Common myeloid progenitor, CD34-positive (primary cell): ENCODE measurements around the gene RNF166.
A peak's percentile ranks its signal among the peaks of the same experiment; 100 is the strongest.

Source experiments
- CTCF ChIA-PET: fragments of 350-600 bp; sonication (Branson Sonifier 250); formaldehyde crosslinking; loops from one replicate; lab custom pipeline; 2021; ENCODE audit warnings: antibody characterized with exemption; lab: Charles Lee
- POLR2A ChIA-PET: fragments of 350-600 bp; sonication (Branson Sonifier 250); formaldehyde crosslinking; loops from one replicate; lab custom pipeline; 2021; ENCODE audit warnings: antibody characterized with exemption; lab: Charles Lee
- DNase-seq, 3 donors: peaks; one replicate each; pipeline versions ENCODE4 v3.0.0 to v3.0.0-alpha.2; 2013
- H3K27ac ChIP-seq, 2 experiments: 1 replicate in 1 of 2; 2 replicates in 1 of 2; pipeline ENCODE4 v1.7.0; 2013; ENCODE audit warnings: inconsistent platforms in 2 of 2, low read length in 2 of 2, mild to moderate bottlenecking in 2 of 2, low read depth in 1 of 2, moderate library complexity in 1 of 2; ENCODE audit not compliant: severe bottlenecking in 2 of 2, insufficient read depth in 1 of 2, poor library complexity in 1 of 2
- H3K27me3 ChIP-seq, 5 experiments: replicated peaks in 2 of 5; 1 replicate in 3 of 5; 2 replicates in 2 of 5; pipeline versions ENCODE4 v1.6.1 to v1.7.0; 2013; ENCODE audit warnings: low read length in 4 of 5, mild to moderate bottlenecking in 2 of 5, moderate library complexity in 2 of 5, inconsistent platforms in 1 of 5; ENCODE audit not compliant: insufficient read depth in 5 of 5, control insufficient read depth in 4 of 5
- H3K36me3 ChIP-seq, 4 experiments: 1 replicate in 2 of 4; 2 replicates in 2 of 4; pipeline versions ENCODE4 v1.6.1 to v1.7.0; 2013; ENCODE audit warnings: low read length in 3 of 4, control low read depth in 1 of 4, mild to moderate bottlenecking in 1 of 4; ENCODE audit not compliant: control insufficient read depth in 4 of 4, insufficient read depth in 4 of 4
- H3K4me1 ChIP-seq, 4 experiments: 1 replicate in 3 of 4; 2 replicates in 1 of 4; pipeline versions ENCODE4 v1.6.1 to v1.7.1; 2013; ENCODE audit warnings: low read length in 3 of 4, mild to moderate bottlenecking in 3 of 4, control low read depth in 1 of 4, inconsistent platforms in 1 of 4, moderate library complexity in 1 of 4; ENCODE audit not compliant: control insufficient read depth in 4 of 4, insufficient read depth in 4 of 4; ENCODE audit errors: control extremely low read depth in 1 of 4
- H3K4me3 ChIP-seq, 7 experiments: 1 replicate in 4 of 7; 2 replicates in 3 of 7; pipeline versions ENCODE4 v1.5.1 to v1.7.0; 2013; ENCODE audit warnings: mild to moderate bottlenecking in 7 of 7, low read length in 6 of 7, moderate library complexity in 6 of 7, inconsistent platforms in 2 of 7, low read depth in 2 of 7, control low read depth in 1 of 7; ENCODE audit not compliant: insufficient read depth in 4 of 7, control insufficient read depth in 1 of 7; ENCODE audit errors: extremely low read depth in 1 of 7
- H3K9me3 ChIP-seq, 5 experiments: 1 replicate in 4 of 5; 2 replicates in 1 of 5; pipeline versions ENCODE4 v1.6.1 to v1.7.1; 2013; ENCODE audit warnings: low read length in 4 of 5, mild to moderate bottlenecking in 2 of 5, inconsistent platforms in 1 of 5, low read depth in 1 of 5, moderate library complexity in 1 of 5; ENCODE audit not compliant: control insufficient read depth in 4 of 5, insufficient read depth in 2 of 5; ENCODE audit errors: control extremely low read depth in 1 of 5
- WGBS: methylation state at CpG from one replicate; pipeline ENCODE4 v1.1.5; 2013; ENCODE audit not compliant: insufficient coverage; 5-methylcytosine and 5-hydroxymethylcytosine counted together

RNF166 gene

DNA sequence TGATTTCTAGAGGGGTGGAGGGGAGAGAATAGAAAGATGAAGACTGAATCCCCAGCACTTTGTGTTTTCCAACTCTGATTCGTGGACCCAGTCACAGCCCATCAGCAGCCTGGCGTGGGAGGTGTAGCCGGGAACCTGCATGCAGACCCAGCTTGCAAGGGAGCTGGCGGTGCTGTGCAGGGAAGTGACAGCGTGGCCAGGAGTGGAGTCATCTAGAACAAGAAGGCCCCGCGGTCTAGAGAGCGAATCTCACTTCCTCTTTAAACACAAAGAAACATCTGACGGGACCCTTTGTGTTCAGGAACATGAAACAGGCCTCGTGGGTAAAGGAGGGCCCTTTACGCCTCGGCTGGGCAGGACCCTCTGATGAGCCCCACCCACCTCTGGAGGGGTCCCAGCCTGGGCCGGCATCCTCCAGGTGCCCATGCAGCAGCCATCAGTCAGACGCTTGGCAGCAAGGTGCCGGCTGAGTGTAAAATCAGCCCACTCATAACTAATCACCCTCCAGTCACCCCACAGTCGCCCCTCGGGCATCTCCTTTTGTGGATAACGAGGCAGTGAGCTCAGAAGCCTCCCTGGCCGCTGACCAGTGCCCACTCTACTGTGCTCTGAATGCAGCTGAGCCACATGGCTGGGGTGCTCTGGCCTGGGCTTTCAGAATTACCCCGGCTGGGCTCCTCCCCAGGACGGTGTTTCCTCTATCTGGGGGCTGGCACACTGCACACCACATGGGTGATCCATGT is 24.3 kb downstream of the RNF166 start:
- Histone ChIP-seq H3K27me3 (no peaks in the 10 kb centered on the region), H3K9me3 (no peaks in the 10 kb centered on the region), H3K4me3 (peak overlapping the region in 3 of 7 experiments; percentile 23 to 36 (median 33)), H3K4me1 (peaks cover 2 to 46% (median 36%) of the 10 kb centered on the region in 4 experiments), H3K27ac (peak overlapping the region in 1 of 2 experiments; percentile 30), H3K36me3 (peaks cover 0 to 28% (median 8%) of the 10 kb centered on the region in 4 experiments)
- ChIA-PET POLR2A (no interaction called here), CTCF (interaction anchor here (0.6 to 3.7 kb wide), 5 partner anchors 10 to 91 kb away, joined by 3 to 18 read pairs (median 13); partner anchors contain the start of gene MVD)
- DNase-seq = peak; percentile 78 to 95 (median 92)
- WGBS = 30% methylated on average over 15 of the region's 21 CpGs

DNA sequence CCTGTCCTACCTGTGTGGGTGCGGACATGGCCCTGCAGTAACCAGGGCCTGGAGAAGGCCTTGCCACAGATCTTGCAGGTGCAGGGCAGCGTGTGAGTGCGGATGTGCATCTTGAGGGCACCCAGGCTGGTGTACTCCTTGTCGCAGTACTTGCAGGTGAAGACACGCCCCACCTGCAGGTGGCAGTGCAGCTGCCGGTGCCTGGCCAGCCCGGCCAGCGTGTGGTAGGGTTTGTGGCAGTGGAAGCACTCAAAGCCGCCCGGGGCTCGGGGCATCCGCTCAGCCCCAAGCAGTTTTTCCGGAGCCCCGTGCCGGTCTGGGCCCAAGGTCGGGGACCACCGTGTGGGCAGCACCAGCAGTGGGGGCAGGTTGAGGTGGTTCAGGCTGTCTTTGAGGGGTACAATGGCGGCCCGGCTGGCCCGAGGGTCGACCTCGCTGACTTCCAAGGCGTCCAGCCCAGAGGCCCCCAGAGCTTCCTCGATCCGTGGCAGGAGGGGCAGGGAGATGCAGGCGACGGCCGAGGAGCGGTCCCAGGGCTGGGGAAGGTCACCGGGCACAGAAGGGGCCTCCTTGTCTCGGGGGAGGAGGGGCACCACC is 25.0 kb downstream of the RNF166 start:
- H3K27me3 ChIP-seq = no peaks in the 10 kb centered on the region

DNA sequence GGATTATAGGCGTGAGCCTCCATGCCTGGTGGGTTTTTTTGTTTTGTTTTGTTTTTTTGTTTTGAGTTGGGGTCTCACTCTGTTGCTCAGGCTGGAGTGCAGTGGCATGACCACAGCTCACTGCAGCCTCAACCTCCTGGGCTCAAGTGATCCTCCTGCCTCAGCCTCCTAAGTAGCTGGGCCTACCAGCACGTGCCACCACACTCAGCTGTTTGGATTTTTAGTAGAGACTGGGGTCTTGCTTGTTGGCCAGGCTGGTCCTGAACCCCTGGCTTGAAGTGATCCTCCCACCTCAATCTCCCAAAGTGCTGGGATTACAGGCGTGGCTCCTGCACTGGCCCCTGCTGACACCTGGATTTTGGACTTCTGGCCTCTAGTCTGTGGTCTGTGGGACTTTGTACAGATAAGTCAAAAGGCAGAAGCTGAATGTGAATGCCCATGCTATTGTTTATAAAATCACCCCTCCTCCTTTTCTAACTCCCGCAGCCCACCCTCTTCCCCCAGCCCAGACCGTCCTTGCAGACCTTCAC is 25.6 kb downstream of the RNF166 start:
- no peak for DNase-seq
- Histone ChIP-seq H3K36me3 (peaks cover 0 to 41% (median 14%) of the 10 kb centered on the region in 4 experiments), H3K4me3 (peak overlapping the region in 1 of 7 experiments; percentile 5), H3K27ac (no peak overlapping the region), H3K27me3 (no peaks in the 10 kb centered on the region), H3K4me1 (peaks cover 2 to 35% (median 26%) of the 10 kb centered on the region in 4 experiments), H3K9me3 (no peaks in the 10 kb centered on the region)
- ChIA-PET CTCF (interaction anchor here (0.6 to 3.7 kb wide), 6 partner anchors 8 to 226 kb away, joined by 3 to 18 read pairs (median 8); partner anchors contain the start of gene MVD), POLR2A (interaction anchor here (0.6 kb wide), 1 partner anchor 125 kb away, joined by 5 read pairs; no protein-coding TSS in a partner anchor)
- 100% methylated on average over 3 of the region's 5 CpGs for WGBS

More for the DNA sequence above, 25.0 kb downstream of the RNF166 start:
- no peaks in the 10 kb centered on the region for H3K9me3 ChIP-seq
- H3K27ac ChIP-seq = no peak overlapping the region
- ChIA-PET POLR2A (no interaction called here), CTCF (interaction anchor here (0.6 to 3.7 kb wide), 6 partner anchors 9 to 91 kb away, joined by 3 to 18 read pairs (median 8); partner anchors contain the start of gene MVD)
- peaks cover 2 to 41% (median 31%) of the 10 kb centered on the region in 4 experiments for H3K4me1 ChIP-seq
- 63% methylated on average over 31 of the region's 31 CpGs for WGBS
- peak overlapping the region in 2 of 7 experiments; percentile 33 to 36 for H3K4me3 ChIP-seq
- DNase-seq = peak in 2 of 3 donors; percentile 66 to 69
- H3K36me3 ChIP-seq = peaks cover 0 to 35% (median 11%) of the 10 kb centered on the region in 4 experiments

DNA sequence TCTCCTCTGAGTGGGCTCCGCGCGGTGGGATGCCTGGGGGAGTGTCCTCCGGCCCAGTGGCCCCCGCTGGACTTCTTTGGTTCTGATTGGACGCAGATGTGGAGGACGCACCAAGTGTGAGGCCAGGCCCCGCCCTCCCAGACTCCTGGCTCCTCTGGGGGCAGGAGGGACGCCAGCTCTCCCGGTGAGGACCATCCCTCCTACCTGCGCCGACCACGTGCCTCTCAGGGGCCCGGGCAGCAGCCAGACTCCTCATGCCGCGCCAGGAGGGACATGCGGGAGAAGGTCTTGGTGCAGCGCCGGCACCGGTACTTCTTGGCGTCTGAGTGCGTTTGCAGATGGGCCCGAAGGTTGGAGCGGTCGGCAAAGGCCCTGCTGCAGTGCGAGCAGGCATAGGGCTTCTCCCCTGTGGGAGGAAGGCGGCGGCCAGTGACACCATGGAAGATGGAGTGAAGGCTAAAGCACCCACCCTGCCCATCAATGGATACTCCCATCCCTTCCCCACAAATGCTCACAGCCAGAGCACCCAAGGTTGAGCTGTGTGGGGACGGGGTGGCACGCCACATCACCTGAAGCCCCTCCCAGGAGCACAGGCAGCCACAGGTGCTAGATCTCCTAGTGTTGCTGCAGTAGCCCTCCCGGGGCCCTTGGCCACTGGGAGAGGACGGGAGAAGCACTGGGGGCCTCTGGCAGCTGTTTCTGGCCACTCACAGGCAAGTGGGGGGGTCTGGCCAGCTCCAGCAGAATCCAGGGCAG is 27.8 kb downstream of the RNF166 start:
- no peak overlapping the region for H3K27ac ChIP-seq
- CTCF ChIA-PET = no interaction called here
- H3K4me3 ChIP-seq = no peak overlapping the region
- POLR2A ChIA-PET = no interaction called here
- WGBS = 96% methylated on average over 25 of the region's 32 CpGs
- H3K9me3 ChIP-seq = no peaks in the 10 kb centered on the region
- DNase-seq = no peak
- H3K27me3 ChIP-seq = no peaks in the 10 kb centered on the region
- peaks cover 0 to 52% (median 17%) of the 10 kb centered on the region in 4 experiments for H3K36me3 ChIP-seq
- H3K4me1 ChIP-seq = peaks cover 2 to 20% (median 18%) of the 10 kb centered on the region in 4 experiments

DNA sequence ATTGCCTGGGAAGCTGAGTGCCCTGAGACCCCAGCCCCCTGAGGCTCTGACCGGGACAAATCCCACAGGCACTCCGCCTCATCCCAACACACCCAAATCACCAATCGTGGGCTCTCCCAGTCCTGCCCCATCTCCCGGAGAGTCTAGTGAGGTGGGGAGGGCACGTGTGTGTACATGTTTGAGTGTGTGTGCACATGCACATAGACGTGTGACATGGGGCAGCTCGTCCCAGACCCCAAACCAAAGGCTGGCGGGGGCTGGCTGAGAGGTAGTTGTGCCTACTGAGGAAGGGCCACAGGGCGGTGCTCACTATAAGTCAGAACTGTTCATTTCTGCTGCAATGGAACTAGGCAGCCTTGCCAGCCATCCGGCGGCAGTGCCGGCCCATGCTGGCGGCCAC is 28.5 kb downstream of the RNF166 start:
- ChIA-PET POLR2A (no interaction called here), CTCF (no interaction called here)
- no peak overlapping the region for H3K4me3 ChIP-seq
- WGBS = 88% methylated on average over 8 of the region's 13 CpGs
- peaks cover 2 to 20% (median 18%) of the 10 kb centered on the region in 4 experiments for H3K4me1 ChIP-seq
- no peaks in the 10 kb centered on the region for H3K9me3 ChIP-seq
- no peaks in the 10 kb centered on the region for H3K27me3 ChIP-seq
- H3K36me3 ChIP-seq = peaks cover 0 to 52% (median 17%) of the 10 kb centered on the region in 4 experiments
- no peak overlapping the region for H3K27ac ChIP-seq
- no peak for DNase-seq

DNA sequence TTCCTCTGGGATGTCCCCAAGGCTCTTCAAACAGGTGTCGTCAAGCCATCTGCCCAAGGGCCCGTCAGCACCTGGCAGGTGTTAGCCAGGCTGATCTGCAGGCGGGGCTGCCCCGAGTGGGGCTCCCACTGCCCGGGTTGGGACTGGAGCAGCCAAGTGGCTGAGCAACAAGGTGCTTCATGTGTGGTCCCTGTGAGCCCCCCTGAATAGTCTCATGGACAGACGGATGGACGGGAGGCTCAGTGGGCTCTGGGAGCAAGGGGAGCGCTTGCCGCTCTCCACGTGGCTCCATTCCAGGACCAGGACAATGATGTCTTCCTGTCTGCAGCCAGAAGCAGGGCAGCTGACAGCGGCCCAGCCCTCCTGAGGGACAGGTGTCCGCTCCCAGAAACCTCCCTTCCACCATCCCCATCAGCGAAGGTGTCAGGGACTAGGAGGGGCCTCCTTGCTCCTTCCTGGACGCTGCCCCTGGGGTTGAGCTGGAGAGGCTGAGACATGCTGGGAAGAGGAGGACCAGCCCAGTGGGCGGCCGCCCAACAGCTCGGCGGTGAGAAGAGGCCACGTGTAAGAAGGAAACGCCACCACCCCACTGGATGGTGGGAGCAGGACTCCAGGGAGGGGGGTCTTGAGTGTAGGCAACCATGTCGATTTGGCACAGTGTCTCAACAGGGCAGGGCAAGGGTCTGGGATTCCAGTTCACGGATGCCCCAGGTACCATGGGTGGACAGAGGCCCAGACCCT is 29.5 kb downstream of the RNF166 start:
- ChIA-PET POLR2A (no interaction called here), CTCF (no interaction called here)

More for the DNA sequence above, 29.5 kb downstream of the RNF166 start:
- Histone ChIP-seq H3K36me3 (peaks cover 0 to 52% (median 17%) of the 10 kb centered on the region in 4 experiments), H3K4me3 (no peak overlapping the region), H3K4me1 (peaks cover 0 to 12% (median 10%) of the 10 kb centered on the region in 4 experiments), H3K27me3 (no peaks in the 10 kb centered on the region), H3K9me3 (no peaks in the 10 kb centered on the region), H3K27ac (no peak overlapping the region)
- 98% methylated on average over 16 of the region's 22 CpGs for WGBS
- DNase-seq = no peak
